Stimulated activated CD8-positive, alpha-beta memory T cell treated with anti-CD3 and anti-CD28 coated beads, Interleukin-7, amount 100 ng/mL, for 48 hours (primary cell): ENCODE data around the gene SZT2.
"Not testable (repeated sequence)": the region's sequence is repeated elsewhere in the genome, so short reads cannot be mapped to it uniquely, and the experiment has no call there.

Experiments used
- DNase-seq, 2 donors: peaks; one replicate each; pipeline ENCODE4 v3.0.0-alpha.2; 2020; ENCODE audit warnings: low read depth in 1 of 2; ENCODE audit errors: extremely low read depth in 1 of 2

SZT2 gene

DNA sequence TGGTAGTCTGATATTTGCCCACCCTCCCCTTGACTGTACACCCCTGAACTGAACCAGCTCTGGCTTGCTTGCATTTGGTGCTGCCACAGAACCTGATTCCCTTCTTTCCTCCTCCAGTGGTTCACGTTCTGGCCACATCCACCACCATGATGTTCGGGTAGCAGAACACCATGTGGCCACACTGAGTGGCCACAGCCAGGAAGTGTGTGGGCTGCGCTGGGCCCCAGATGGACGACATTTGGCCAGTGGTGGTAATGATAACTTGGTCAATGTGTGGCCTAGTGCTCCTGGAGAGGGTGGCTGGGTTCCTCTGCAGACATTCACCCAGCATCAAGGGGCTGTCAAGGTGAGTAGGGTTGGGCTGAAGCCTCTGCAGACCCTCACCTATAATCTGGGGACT is 29.1 kb upstream of the SZT2 start:
- no peak for DNase-seq

DNA sequence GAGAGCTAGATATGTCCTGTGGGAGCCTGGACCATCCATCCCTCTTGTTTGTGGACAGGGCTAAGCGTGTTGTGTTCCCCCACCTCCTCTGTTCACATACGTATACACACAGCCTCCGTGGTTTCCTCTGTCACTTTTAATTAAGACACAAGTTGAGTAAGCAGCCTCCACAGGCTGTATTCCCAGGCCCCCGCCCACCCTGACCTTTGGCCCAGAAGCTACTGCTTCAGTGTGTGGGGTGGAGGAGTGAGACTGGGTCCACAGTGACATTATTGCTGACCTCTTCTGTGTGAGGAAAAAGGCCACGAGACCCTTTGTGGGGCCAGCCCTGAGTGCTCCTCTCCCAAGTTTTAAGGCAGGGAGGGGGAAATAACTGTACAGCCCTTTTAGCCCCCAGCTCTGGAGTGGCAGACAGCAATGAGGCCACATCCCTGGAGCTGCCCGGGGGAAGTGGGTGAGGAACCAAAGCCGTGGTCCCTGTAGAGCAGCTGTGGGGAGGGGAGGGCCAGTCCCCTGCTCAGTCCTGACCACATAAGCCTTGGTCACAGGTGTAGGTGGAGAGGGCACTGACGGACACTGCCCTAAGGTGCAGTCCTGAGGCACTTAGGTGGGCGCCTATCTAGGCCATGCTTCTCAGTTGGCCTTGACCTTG is 26.3 kb upstream of the SZT2 start:
- no peak for DNase-seq

DNA sequence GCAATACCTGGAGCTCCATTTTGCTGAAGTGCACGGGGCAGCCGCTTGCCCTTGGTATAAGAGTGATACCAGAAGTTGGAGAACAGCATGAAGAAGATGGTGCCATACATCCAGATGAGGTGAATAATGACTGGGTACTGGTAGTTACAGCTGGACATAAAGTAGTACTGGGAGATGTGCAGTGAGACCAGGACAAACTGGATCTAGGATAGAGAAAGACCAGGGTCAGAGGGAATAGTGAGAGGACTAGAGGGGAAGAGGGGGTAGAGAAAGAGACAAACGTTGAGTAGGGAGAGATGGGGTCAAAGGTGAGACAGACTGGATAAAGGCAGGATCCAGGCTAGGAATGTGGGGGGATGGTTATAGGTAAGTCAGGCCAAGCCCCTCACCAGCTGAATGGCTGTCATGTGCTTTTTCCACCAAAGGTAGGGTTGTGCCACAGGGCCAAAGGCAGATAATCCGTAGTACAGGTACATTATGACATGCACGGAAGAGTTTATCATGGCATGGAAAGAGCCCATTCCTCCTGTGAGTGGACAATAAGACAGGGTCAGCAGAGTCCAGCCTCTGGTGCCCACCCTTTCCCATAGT is 25.7 kb upstream of the SZT2 start:
- DNase-seq = no peak

DNA sequence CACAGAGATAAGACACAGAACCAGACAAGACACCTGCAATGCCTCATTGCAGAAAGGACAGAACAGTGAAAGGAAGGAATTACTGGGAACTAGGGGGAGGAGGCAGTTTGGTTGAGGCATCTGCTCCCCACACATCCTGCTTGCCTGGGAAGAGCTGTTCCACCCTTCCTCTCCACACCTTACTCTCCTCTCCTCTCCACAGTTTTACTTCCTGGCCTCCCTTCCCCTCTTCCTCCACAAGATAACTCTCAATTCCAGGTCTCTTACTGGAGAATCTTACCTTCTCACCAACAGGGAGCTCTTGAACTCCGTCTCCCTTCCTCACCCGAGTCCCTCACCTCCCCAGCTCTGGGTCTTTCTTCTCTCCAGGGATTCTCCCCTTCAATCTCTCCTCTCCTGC is 24.0 kb upstream of the SZT2 start:
- DNase-seq = no peak

DNA sequence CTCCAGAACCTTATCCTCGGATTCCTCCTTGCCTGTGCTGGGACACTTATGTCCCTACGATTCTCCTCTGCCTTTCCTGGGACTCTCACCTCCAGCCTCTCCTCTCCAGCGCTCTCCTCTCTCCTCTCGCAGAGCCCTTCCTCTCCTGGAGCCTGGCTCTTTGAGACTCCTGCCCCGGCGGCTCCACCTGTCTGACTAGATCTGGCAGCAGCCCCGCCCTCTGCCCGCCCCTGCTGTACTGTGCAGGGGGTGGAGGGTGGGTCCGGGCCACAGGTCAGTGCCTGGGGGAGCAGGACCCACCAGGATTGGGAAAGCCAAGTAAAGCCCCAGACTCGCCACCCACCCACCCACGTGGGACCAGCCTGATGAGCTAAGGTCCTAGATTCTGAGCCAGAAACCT is 23.5 kb upstream of the SZT2 start:
- no peak for DNase-seq

DNA sequence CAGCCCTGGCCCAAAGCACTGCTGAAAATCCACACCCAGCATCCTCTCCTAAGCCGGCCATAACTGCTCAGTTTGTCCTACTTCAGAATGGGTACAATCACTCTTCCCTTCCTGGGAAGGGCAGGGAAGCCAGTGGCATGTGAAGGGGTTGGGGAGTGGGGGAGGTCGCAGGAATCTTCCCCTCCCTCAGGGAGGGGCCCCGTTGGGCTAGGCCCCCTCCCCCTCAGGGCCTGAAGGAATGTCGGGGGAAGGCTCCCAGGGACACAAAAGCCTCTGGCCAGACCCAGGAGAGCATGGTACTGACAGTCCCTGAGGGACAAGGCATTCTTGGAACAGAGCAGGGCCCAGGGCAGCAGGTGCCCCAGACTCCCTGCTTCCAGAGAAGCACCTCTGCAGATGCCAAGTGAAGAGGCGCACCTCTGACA is 23.1 kb upstream of the SZT2 start:
- no peak for DNase-seq

DNA sequence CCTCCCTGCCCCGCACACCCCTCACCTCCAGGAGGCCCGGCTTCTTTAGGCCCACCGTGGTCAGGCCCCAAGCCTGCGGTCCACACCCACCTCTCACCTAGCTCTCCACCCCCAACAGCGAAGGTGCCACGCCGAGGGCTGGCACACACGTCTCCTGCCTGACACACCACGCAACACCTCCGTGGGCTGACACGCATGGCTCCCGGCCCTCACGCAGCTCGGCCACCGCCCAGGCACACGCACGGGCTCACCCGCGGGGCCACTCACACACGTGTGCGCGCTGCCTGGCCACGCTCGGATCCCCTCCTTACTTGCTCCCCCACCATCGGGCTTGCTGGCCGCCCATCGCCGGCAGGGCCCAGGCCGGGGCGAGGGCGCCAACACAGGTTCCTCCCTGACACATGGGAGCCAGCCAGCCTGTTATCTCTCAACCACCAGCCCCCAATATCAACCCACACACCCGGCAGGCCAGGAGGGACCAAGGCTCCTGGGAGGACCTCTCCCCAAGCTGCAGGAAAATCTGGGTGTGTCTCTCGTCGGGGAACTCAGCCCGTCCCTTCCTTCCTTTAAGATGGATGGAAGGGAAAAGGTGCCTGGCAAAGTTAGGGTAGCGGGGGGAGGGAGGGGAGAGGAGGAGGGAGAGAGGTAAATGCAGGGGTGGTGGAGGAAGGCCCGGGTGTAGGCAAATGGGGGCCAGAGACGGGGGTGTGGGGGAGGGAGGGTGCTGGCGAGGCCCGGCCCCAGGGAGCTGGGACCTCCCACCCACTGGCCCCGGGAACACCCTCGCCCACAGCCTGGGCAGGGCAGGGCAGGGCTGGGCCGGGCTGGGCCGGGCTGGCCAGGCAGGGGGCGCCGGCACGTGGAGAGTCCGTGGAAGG is 22.4 kb upstream of the SZT2 start:
- peak in 1 of 2 donors; percentile 44 for DNase-seq

DNA sequence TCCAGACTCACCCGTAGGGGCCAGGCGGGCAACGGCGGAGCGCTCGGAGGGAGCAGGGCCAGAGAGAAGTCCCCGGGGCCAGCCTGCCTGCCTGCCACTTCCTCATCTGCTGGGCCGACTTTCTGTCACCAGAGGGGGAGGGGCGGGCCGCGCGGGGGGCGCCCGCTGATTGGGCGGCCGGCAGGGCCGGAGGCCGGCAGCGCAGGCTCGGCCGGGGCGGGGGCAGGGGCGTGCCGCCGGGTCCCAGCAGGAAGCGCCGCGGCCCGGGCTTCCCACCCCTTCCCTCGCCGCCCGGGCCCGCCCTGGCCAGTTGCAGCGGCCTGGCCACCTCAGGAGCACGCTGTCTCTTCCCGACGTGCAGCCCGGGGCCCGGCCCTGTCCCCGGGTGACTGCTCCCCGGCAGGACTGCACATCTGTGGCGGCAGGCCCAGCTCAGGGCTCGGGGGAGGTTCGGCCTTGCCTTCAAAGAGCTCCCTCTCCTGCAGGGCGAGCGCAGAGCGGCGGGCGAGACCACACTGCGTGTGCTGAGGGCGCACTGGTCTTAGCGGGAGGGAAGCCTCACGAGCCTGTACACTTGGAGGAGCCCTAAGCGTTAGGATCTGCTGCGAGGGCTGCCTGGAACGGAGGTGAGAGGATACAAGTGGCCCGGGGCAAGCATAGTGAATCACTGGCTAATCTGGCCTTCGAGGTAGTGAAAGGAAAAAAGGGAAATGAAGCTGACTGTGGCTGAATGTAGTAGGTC is 21.6 kb upstream of the SZT2 start, which contains the start of gene ELOVL1:
Gene ELOVL1 (minus strand): TSS at position 108 of the 742 bp plus-strand sequence. CDS start 2,402 bp downstream, outside the sequence.
- DNase-seq = peak; percentile 79 to 87

DNA sequence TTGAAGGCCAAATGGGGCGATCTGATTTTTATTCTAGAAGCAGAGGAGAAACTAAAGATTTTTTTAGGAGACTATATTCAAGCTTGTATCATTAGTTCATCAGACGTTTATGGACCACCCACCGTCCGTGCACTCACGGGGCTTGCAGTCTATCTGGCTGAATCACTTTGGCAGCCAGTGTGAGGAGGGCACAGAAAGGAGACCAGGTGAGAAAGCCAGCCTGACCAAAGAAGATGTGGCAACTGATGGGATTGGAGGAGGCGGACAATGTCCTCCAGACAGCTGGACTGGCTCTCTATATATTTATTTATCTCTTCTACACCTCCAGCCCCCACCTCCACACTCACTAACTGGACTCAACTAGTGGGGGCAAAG is 21.1 kb upstream of the SZT2 start:
- no peak for DNase-seq

DNA sequence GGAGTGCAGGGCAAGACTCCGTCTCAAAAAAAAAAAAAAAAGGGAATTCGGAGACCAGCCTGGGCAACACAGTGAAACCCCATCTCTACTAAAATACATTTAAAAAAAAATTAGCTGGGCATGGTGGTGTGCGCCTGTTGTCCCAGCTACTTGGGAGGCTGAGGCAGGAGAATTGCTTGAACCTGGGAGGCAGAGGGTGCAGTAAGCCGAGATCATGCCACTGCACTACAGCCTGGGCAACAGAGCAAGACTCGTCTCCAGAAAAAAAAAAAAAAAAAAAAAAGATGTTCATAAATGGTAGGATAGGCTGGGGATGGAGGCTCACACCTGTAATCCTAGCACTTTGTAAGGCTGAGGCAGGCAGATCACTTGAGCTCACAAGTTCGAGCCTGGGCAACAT is 19.9 kb upstream of the SZT2 start:
- not testable (repeated sequence) for DNase-seq

DNA sequence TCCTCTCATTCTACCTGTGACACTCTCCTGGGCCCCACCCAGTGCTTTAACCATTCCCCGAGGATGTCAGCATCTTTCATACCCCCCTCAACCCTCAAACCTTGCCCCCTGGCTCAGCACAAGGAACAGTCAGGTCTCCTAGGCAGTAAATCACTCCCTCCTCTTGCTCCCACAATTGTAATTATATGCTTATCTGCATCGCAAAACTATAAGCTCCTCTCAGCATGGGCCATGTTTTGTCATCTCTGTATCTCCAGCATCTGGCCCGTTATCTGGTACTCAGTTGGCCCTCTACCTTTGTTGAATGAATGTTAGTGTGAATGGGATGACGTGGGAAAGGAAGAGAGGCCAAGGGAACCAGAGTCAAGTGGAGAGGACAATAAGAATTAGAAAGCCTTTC is 19.1 kb upstream of the SZT2 start:
- DNase-seq = no peak

DNA sequence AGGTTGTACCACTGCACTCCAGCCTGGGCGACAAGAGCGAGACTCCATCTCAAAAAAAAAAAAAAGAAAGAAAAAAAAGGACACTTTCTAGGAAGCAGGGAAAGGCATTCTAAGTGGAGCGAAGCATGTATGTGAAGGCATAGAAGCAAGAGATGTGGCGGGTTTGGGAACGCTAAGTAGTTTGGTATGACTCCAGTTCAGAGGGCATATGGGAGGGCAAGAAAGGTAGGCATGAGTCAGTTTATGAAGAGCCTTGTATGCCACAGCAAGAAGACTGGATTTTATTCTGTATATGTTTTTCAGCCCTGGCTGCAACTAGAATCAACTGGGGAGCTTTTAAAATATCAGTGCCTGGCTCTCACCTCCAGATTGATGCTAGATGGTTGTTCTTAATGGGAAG is 17.5 kb upstream of the SZT2 start:
- no peak for DNase-seq

DNA sequence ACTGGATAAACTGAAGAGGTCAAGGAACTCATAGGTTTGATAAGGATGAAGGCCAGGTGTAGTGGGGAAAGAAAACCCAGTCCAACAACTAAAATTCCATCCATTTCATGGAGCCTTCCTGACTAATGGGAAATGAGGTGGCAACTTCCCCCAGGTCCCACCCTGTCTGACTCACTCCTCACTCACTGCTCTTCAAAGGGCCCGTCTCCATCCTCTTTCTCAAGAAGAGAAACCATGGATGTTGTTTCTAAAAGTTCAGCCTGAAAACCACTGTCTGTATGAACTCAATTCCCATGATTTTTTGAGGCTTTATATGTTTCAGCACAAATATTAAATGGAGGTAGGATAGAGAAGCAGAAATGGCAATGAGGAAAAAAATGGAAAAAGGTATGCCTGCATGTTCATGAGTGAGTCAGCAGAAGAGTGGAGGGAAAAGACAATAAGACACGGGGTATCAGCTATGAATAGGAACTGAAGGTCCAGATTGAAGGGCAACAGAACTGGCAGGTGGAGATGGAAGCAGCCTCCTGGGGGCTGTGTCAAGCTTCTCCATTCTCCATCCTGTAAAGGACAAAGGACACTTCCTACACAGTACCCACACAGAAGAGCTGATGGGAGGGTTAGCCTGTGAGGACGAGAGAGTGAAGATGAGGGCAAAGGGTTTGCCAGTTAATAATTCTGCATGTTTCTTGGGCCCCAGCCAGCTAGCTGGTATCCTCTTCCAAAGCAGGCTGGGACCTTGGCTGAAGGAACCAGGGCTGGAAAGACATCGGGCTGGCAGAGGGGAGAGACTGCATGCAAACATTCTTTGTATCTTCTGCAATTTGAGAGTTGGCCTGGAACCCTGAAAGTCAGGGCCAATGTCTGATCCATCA is 16.4 kb upstream of the SZT2 start:
- DNase-seq = no peak

DNA sequence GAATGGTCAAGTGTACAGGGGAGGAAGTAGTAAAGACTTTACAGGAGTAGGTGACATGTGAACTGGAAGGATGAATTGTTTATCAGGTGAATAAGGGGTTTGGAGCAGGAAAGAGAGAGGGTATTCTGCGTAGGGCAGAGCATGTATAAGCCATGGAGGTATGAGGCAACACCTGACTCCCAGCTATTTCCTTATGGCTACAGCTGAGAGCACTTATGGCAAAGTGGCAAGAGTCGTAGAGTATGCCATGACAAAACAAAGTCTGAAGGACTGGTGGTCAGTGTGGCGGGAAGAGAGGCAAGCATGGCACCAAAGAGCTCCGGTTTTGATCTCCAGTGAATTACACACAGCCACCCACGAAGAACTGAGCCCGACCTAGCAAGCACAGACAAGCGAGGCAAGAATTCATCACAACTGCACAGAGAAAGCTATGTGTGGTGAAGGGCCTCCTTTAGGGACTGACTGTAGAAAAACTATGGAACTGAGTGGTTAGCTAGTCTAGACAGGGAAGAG is 12.9 kb upstream of the SZT2 start:
- no peak for DNase-seq

DNA sequence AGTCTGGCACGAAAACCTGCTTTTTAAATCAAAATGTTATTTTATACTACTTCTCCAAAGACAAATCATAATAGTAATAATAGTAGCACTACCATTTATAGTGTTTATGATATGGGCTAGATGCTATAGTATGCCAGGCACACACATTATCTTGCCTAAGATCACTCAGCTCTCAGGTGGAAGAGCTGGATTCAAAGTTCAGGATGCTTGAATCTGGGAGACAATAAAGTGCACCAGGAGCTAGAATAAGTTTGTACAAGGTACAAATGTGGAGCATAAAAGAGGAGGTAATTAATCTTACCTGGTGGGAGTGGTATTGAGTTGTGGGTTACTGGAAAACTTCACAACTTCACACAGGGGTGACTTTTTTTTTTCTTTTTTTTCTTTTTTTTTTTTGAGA is 11.9 kb upstream of the SZT2 start:
- DNase-seq = no peak

DNA sequence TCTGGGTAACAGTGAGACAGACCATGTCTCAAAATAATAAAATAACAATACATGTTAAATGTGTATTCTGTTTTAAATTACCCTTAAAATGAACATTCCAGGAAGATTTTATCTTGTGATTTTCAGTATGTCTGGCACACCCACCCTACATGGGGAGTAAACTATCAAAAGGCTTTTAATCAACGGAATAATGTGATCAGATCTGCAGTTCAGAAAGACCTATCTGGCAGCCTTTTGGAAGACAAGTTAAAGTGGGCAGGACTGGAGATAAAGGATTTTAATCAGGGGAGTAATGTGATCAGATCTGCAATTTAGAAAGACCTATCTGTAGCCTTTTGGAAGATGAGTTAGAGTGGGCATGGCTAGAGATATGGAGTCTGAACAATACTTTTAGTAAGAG is 10.2 kb upstream of the SZT2 start:
- no peak for DNase-seq

DNA sequence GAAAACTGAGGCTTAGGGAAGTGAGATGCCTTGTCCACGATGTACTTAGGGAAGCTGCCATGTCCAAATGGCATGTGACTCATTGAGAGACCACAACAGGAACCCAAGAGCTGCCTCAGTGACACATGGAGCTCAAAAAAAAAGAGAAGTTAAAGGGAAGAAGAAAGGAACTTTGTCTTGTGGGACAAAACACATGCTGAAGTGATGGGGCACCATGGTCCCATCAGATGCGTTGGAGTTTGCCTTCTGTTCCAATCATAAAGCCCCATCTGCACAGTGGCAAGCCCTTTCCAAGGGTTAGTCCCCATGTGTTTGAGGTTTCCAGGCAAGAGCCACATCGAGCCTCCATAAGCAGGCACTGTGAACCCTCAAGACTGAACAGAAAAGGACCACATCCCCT is 8.1 kb upstream of the SZT2 start:
- no peak for DNase-seq

DNA sequence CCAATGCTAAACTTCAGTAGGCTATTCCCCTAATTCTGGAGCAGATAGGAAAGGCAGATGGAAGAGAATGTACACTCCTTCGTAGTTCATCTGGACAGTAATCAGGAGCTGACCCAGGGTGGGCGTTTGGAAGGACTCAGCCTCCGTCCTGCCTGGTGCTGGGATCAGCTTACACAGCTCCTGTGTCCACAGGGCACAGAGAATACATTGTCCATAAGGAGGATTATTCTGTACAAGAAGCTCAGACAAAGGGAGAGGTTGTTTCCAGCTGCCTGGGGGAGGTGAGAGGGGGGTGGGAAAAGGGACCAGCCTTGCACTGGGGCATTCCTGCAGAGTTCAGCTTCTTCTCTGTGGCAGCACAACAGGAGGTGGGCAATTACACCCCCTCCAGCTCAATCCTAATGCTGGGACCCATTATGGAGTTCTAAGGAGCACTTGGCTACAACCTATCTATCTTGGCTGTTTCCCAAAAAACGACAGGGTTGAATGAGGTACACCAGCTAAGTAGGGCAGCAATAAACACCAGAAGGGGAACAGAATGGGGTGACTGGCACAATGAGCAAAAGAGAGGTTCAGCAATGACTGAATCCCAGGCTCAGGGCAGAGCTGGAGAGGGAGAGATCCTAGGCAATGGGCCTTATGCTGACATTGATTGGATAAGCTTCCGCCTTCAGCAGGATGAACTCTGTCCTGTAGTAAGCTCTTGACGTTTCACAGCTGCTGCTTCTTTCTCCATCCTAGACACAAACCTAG is 7.5 kb upstream of the SZT2 start:
- no peak for DNase-seq

DNA sequence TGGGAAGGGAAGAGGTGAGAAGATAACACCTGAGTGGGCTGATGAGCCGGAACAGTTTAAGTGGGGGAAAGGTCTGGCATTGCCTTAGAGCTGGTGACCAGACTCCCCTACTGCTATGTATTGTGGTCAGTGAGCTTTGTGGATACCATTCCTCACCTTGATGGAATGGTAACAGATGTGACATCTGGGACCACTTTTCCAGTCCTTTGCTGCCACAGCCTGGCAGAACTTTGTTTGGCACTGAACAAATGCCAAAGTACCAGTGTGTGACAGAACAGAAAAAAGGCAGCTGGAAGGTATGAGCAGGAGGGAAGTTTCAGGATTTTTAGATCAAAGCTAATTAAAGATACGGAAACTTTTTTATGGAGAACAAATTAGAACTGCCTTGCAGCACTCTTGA is 6.2 kb upstream of the SZT2 start:
- no peak for DNase-seq
